Lower lobe of right lung (tissue), 2 donors: ENCODE measurements around the gene FASTK. TPM values are rescaled to one million over a fixed set of nuclear protein-coding genes. Genes with fewer than 3 reads are reported as not detected.

Source experiments
- ATAC-seq, 2 donors: fragments of 200-7000 bp; cut with Tn5 transposase; one replicate each; pipeline ENCODE4 v1.9.1; 2020 to 2022; ENCODE audit warnings: mild to moderate bottlenecking in 2 of 2, moderate library complexity in 2 of 2
- DNase-seq: peaks from one replicate; pipeline ENCODE4 v3.0.0-alpha.2; 2020
- H3K27ac ChIP-seq: fragments of 200-600 bp; one replicate; pipeline ENCODE4 v1.8.0; 2022
- H3K27me3 ChIP-seq: fragments of 200-600 bp; one replicate; pipeline ENCODE4 v1.8.0; 2022; ENCODE audit warnings: low read depth
- H3K36me3 ChIP-seq: fragments of 200-600 bp; one replicate; pipeline ENCODE4 v1.8.0; 2022; ENCODE audit warnings: mild to moderate bottlenecking
- H3K4me1 ChIP-seq: fragments of 200-600 bp; one replicate; pipeline ENCODE4 v1.8.0; 2022
- H3K4me3 ChIP-seq: fragments of 200-600 bp; one replicate; pipeline ENCODE4 v1.8.0; 2022; ENCODE audit warnings: mild to moderate bottlenecking
- H3K9me3 ChIP-seq: fragments of 200-600 bp; one replicate; pipeline ENCODE4 v1.8.0; 2022
- CTCF ChIP-seq: fragments of 200-600 bp; IDR thresholded peaks from one replicate; pipeline ENCODE4 v1.8.0; 2022; ENCODE audit warnings: antibody characterized with exemption, mild to moderate bottlenecking
- intact Hi-C: fragments of 100-400 bp; cut with DNase I; formaldehyde crosslinking; loops from one replicate; pipeline ENCODE4 v1.11.0; 2022
- total RNA-seq: library from RNA; stranded (reverse); fragmentation: NEBNext Ultra II Directional; extraction: Animal tissue kit (Norgen Biotek cat#: 25700); gene quantifications from one replicate; pipeline ENCODE4 v1.2.1, GENCODE V29; 2021
- donor health status: DM: no; HTN: yes; CAD: no; lungs with severe emphysema.

FASTK gene
- total RNA-seq, 1 donor from 2014 or later: 54.4 TPM

GRCh38 chr7:151091988-151092387 lies 11.4 kb upstream of the FASTK start:
- Histone ChIP-seq H3K4me1 (peaks cover 67% of the 10 kb centered on the region), H3K27me3 (no peaks in the 10 kb centered on the region), H3K36me3 (peaks cover 10% of the 10 kb centered on the region), H3K9me3 (no peaks in the 10 kb centered on the region), H3K27ac (peak overlapping the region; percentile 13), H3K4me3 (no peak overlapping the region)
- no peak for DNase-seq
- no peak for ATAC-seq
- intact Hi-C loops: no loop called here
- TF ChIP-seq CTCF: no peak

GRCh38 chr7:151091431-151091830 lies 10.8 kb upstream of the FASTK start:
- Histone ChIP-seq H3K27ac (peak overlapping the region; percentile 13), H3K9me3 (no peaks in the 10 kb centered on the region), H3K4me3 (no peak overlapping the region), H3K27me3 (no peaks in the 10 kb centered on the region), H3K36me3 (peaks cover 6% of the 10 kb centered on the region), H3K4me1 (peaks cover 67% of the 10 kb centered on the region)
- ATAC-seq: peak in 1 of 2 donors; percentile 1
- peak; percentile 53 for TF ChIP-seq CTCF
- intact Hi-C loops: no loop called here
- no peak for DNase-seq

- DNase-seq (no peak), ATAC-seq (no peak)
- Histone ChIP-seq H3K4me3 (no peak overlapping the region), H3K9me3 (no peaks in the 10 kb centered on the region), H3K4me1 (peaks cover 67% of the 10 kb centered on the region), H3K27ac (peak overlapping the region; percentile 13), H3K36me3 (peaks cover 6% of the 10 kb centered on the region), H3K27me3 (no peaks in the 10 kb centered on the region)
- intact Hi-C loops: no loop called here
- no peak for TF ChIP-seq CTCF
Observed at GRCh38 chr7:151091003-151091402, 10.4 kb upstream of the FASTK start.

GRCh38 chr7:151089893-151090730 lies 9.5 kb upstream of the FASTK start:
- Histone ChIP-seq H3K9me3 (no peaks in the 10 kb centered on the region), H3K4me1 (peaks cover 66% of the 10 kb centered on the region), H3K27ac (peak overlapping the region; percentile 88), H3K36me3 (peaks cover 6% of the 10 kb centered on the region), H3K4me3 (peak overlapping the region; percentile 93), H3K27me3 (no peaks in the 10 kb centered on the region)
- ATAC-seq (no peak), DNase-seq (no peak)
- intact Hi-C loops: no loop called here
- TF ChIP-seq CTCF: no peak

- H3K4me3 ChIP-seq: peak overlapping the region; percentile 93
- H3K9me3 ChIP-seq: no peaks in the 10 kb centered on the region
- intact Hi-C loops: no loop called here
- TF ChIP-seq CTCF: no peak
- H3K36me3 ChIP-seq: peaks cover 6% of the 10 kb centered on the region
- peak overlapping the region; percentile 88 for H3K27ac ChIP-seq
- H3K27me3 ChIP-seq: no peaks in the 10 kb centered on the region
- peaks cover 64% of the 10 kb centered on the region for H3K4me1 ChIP-seq
- peak; percentile 65 to 68 for ATAC-seq
- DNase-seq: peak; percentile 87
Observed at GRCh38 chr7:151088856-151089699, 8.5 kb upstream of the FASTK start.
